IMR-90 (cell line): ENCODE measurements around the gene COL15A1. TPM values are rescaled to one million over a fixed set of nuclear protein-coding genes. Genes with fewer than 3 reads are reported as not detected.
A peak's percentile ranks its signal among the peaks of the same experiment; 100 is the strongest.

ENCODE experiments used
- ATAC-seq: fragments of 200-7000 bp; cut with Tn5 transposase; 2 replicates; pipeline ENCODE4 v1.9.1; 2020; ENCODE audit warnings: low read depth, mild to moderate bottlenecking, moderate library complexity
- BruUV-seq: library from RNA; stranded (reverse); fragments of 400-500 nt; replicated peaks from 2 replicates; lab custom pipeline; 2021; lab: Mats Ljungman, UMichigan
- CTCF ChIA-PET: fragments of 300-600 bp; formaldehyde crosslinking; extraction: SDS; loops from one replicate; lab custom pipeline; 2021; ENCODE audit warnings: antibody characterized with exemption; lab: Yijun Ruan, JAX
- POLR2A ChIA-PET: fragments of 300-600 bp; sonication (Branson Sonifier 250); formaldehyde crosslinking; loops from one replicate; lab custom pipeline; 2022; ENCODE audit warnings: antibody characterized with exemption; ENCODE audit not compliant: unreplicated experiment; lab: Charles Lee
- DNase-seq: peaks from one replicate; pipeline ENCODE4 v3.0.0; 2013
- H2AFZ ChIP-seq: replicated peaks from 2 replicates; pipeline ENCODE3; 2013; ENCODE audit warnings: low read length, mild to moderate bottlenecking; ENCODE audit not compliant: poor library complexity
- H2AK5ac ChIP-seq: 2 replicates; pipeline ENCODE4 v1.6.1; 2013; ENCODE audit warnings: low read depth, low read length, inconsistent platforms
- H2AK9ac ChIP-seq: replicated peaks from 2 replicates; pipeline ENCODE3; 2013; ENCODE audit warnings: mild to moderate bottlenecking, low read depth, low read length, moderate library complexity; ENCODE audit not compliant: poor library complexity
- H2BK120ac ChIP-seq: 2 replicates; pipeline ENCODE4 v1.6.1; 2013; ENCODE audit warnings: low read depth, low read length, inconsistent platforms
- H2BK15ac ChIP-seq: 3 replicates; pipeline ENCODE4 v1.6.1; 2013; ENCODE audit warnings: low read depth, low read length, inconsistent platforms
- H2BK20ac ChIP-seq: 2 replicates; pipeline ENCODE4 v1.6.1; 2013; ENCODE audit warnings: low read depth, mild to moderate bottlenecking, inconsistent platforms, low read length, moderate library complexity
- H2BK5ac ChIP-seq: 2 replicates; pipeline ENCODE4 v1.6.1; 2013; ENCODE audit warnings: mild to moderate bottlenecking, low read depth, low read length, inconsistent platforms; ENCODE audit not compliant: poor library complexity, severe bottlenecking
- H3K14ac ChIP-seq: replicated peaks from 2 replicates; pipeline ENCODE4 v1.6.1; 2013; ENCODE audit warnings: low read depth, low read length, inconsistent platforms
- H3K18ac ChIP-seq: 2 replicates; pipeline ENCODE4 v1.6.1; 2013; ENCODE audit warnings: low read depth, low read length, control low read depth
- H3K23ac ChIP-seq: 2 replicates; pipeline ENCODE4 v1.6.1; 2013; ENCODE audit warnings: low read depth, low read length, inconsistent platforms
- H3K27ac ChIP-seq: 2 replicates; pipeline ENCODE4 v1.5.1; 2013; ENCODE audit warnings: mild to moderate bottlenecking, control low read depth, low read length; ENCODE audit not compliant: insufficient read depth
- H3K27me3 ChIP-seq: 2 replicates; pipeline ENCODE4 v1.6.1; 2013; ENCODE audit warnings: low read length; ENCODE audit not compliant: control insufficient read depth, insufficient read depth
- H3K36me3 ChIP-seq: 2 replicates; pipeline ENCODE4 v1.6.1; 2013; ENCODE audit warnings: low read length, mixed read lengths; ENCODE audit not compliant: control insufficient read depth, insufficient read depth
- H3K4ac ChIP-seq: 2 replicates; pipeline ENCODE4 v1.6.1; 2013; ENCODE audit warnings: low read depth, low read length, inconsistent platforms
- H3K4me1 ChIP-seq: 2 replicates; pipeline ENCODE4 v1.6.1; 2013; ENCODE audit warnings: low read length, mixed read lengths; ENCODE audit not compliant: control insufficient read depth, insufficient read depth
- H3K4me2 ChIP-seq: 2 replicates; pipeline ENCODE4 v1.6.1; 2013; ENCODE audit warnings: low read depth, mild to moderate bottlenecking, control low read depth, low read length, moderate library complexity
- H3K4me3 ChIP-seq: 2 replicates; pipeline ENCODE4 v1.5.1; 2013; ENCODE audit warnings: low read depth, mild to moderate bottlenecking, control low read depth, low read length, moderate library complexity; ENCODE audit not compliant: insufficient read depth
- H3K56ac ChIP-seq: 2 replicates; pipeline ENCODE4 v1.6.1; 2013; ENCODE audit warnings: low read length, inconsistent platforms; ENCODE audit not compliant: insufficient read depth; ENCODE audit errors: extremely low read depth
- H3K79me1 ChIP-seq, 2 experiments: 2 replicates each; pipeline ENCODE4 v1.6.1; 2013; ENCODE audit warnings: low read length in 2 of 2, inconsistent platforms in 1 of 2, low read depth in 1 of 2
- H3K9ac ChIP-seq: 2 replicates; pipeline ENCODE4 v1.6.1; 2013; ENCODE audit warnings: low read depth, low read length, control low read depth
- H3K9me1 ChIP-seq: 2 replicates; pipeline ENCODE4 v1.6.1; 2013; ENCODE audit warnings: low read length, inconsistent platforms; ENCODE audit not compliant: insufficient read depth
- H3K9me3 ChIP-seq: 2 replicates; pipeline ENCODE4 v1.6.1; 2013; ENCODE audit warnings: low read length; ENCODE audit not compliant: control insufficient read depth, insufficient read depth
- H4K20me1 ChIP-seq: 2 replicates; pipeline ENCODE4 v1.6.1; 2013; ENCODE audit warnings: low read length, inconsistent platforms; ENCODE audit not compliant: insufficient read depth
- H4K5ac ChIP-seq: 2 replicates; pipeline ENCODE4 v1.6.1; 2013; ENCODE audit warnings: mild to moderate bottlenecking, low read depth, low read length, control low read depth
- H4K8ac ChIP-seq, 2 experiments: 2 replicates each; pipeline ENCODE4 v1.6.1; 2013; ENCODE audit warnings: low read depth in 2 of 2, low read length in 2 of 2, control low read depth in 1 of 2, inconsistent platforms in 1 of 2
- H4K91ac ChIP-seq: 2 replicates; pipeline ENCODE4 v1.6.1; 2013; ENCODE audit warnings: low read depth, low read length, inconsistent platforms; ENCODE audit not compliant: insufficient read depth
- BHLHE40 ChIP-seq: fragments of 150-350 bp; IDR thresholded peaks from 2 replicates; pipeline ENCODE4 v1.6.1; 2016; ENCODE audit warnings: mild to moderate bottlenecking, low read depth, low read length
- CEBPB ChIP-seq: IDR thresholded peaks from 2 replicates; pipeline ENCODE4 v1.6.1; 2012; ENCODE audit warnings: low read depth, low read length, improper control_type of control experiment
- CHD1 ChIP-seq: IDR thresholded peaks from 2 replicates; pipeline ENCODE4 v1.6.1; 2012; ENCODE audit warnings: low read depth, low read length, improper control_type of control experiment
- CTCF ChIP-seq: conservative IDR thresholded peaks from 2 replicates; pipeline ENCODE4 v1.5.1; 2012; ENCODE audit warnings: mild to moderate bottlenecking, low read depth, low read length, improper control_type of control experiment
- MAFK ChIP-seq: IDR thresholded peaks from 2 replicates; pipeline ENCODE4 v1.6.1; 2012; ENCODE audit warnings: low read depth, low read length, improper control_type of control experiment
- MAZ ChIP-seq: IDR thresholded peaks from 2 replicates; pipeline ENCODE4 v1.6.1; 2012; ENCODE audit warnings: low read depth, mild to moderate bottlenecking, low read length, improper control_type of control experiment, moderate library complexity, borderline replicate concordance
- MXI1 ChIP-seq: IDR thresholded peaks from 2 replicates; pipeline ENCODE4 v1.6.1; 2012; ENCODE audit warnings: low read depth, mild to moderate bottlenecking, low read length, moderate library complexity, borderline replicate concordance
- NFE2L2 ChIP-seq: fragments of 150-350 bp; IDR thresholded peaks from 2 replicates; pipeline ENCODE4 v1.6.1; 2016; ENCODE audit warnings: low read depth, mild to moderate bottlenecking, low read length
- POLR2A ChIP-seq: IDR thresholded peaks from 2 replicates; pipeline ENCODE4 v1.6.1; 2012; ENCODE audit warnings: mild to moderate bottlenecking, low read depth, low read length
- RAD21 ChIP-seq: IDR thresholded peaks from 2 replicates; pipeline ENCODE4 v1.6.1; 2012; ENCODE audit warnings: low read length, improper control_type of control experiment
- RCOR1 ChIP-seq: IDR thresholded peaks from 2 replicates; pipeline ENCODE4 v1.6.1; 2012; ENCODE audit warnings: mild to moderate bottlenecking, low read length, improper control_type of control experiment; ENCODE audit not compliant: insufficient replicate concordance
- RFX5 ChIP-seq: IDR thresholded peaks from 2 replicates; pipeline ENCODE4 v1.8.0; 2012; ENCODE audit warnings: low read depth, mild to moderate bottlenecking, low read length, moderate library complexity
- SMC3 ChIP-seq: fragments of 150-350 bp; IDR thresholded peaks from 2 replicates; pipeline ENCODE4 v1.6.1; 2016; ENCODE audit warnings: low read depth, mild to moderate bottlenecking, antibody characterized with exemption, low read length, moderate library complexity
- WGBS, 2 experiments: methylation state at CpG; one replicate each; pipeline versions ENCODE4 v1.1.5 to v1.1.7; 2013; ENCODE audit warnings: missing lambda C conversion rate in 2 of 2; ENCODE audit not compliant: insufficient read length in 1 of 2; ENCODE audit errors: extremely low coverage in 2 of 2; 5-methylcytosine and 5-hydroxymethylcytosine counted together
- dilution Hi-C: fragments of 300-500 bp; cut with HindIII; formaldehyde crosslinking; loops from one replicate; pipeline ENCODE4 v1.14.3; 2018; ENCODE audit warnings: low sequenced_read_pairs; ENCODE audit not compliant: unreplicated experiment
- in situ Hi-C: fragments of 300-500 bp; cut with MboI; formaldehyde crosslinking; loops from 3 replicates; pipeline ENCODE4 v1.14.3; 2019; ENCODE audit warnings: low sequenced_read_pairs, inconsistent platforms, mixed read lengths
- intact Hi-C: fragments of 100-400 bp; cut with micrococcal nuclease; formaldehyde crosslinking; loops from 2 replicates; pipeline ENCODE4 v1.10.0; 2022
- polyA plus RNA-seq, 3 experiments: library from polyadenylated mRNA; depleted of rRNA; stranded (reverse); fragments of >200 nt; gene quantifications; 2 replicates each; pipeline ENCODE4 v1.2.3, GENCODE V29; 2012; ENCODE audit warnings: low replicate concordance in 1 of 3
- total RNA-seq: library from RNA; depleted of rRNA; stranded (reverse); fragments of >200 nt; gene quantifications from 2 replicates; pipeline ENCODE4 v1.2.3, GENCODE V29; 2012

The COL15A1 gene
- total and polyA plus RNA-seq, 2 of the 4 experiments (the other 2 are of a cell fraction), result 2.2 to 3.7 TPM

GRCh38 chr9:99063522-99063921 is 119.8 kb downstream of the COL15A1 start:
- H2AK5ac ChIP-seq, result no peak overlapping the region
- H2AFZ ChIP-seq, result no peak overlapping the region
- no peak overlapping the region for H4K91ac ChIP-seq
- H3K27me3 ChIP-seq, result no peaks in the 10 kb centered on the region
- no peak overlapping the region for H4K8ac ChIP-seq
- no peak overlapping the region for H3K27ac ChIP-seq
- no peak overlapping the region for H3K4me2 ChIP-seq
- ChIA-PET CTCF (no interaction called here), POLR2A (no interaction called here)
- no peaks in the 10 kb centered on the region for H4K20me1 ChIP-seq
- H2BK5ac ChIP-seq, result no peak overlapping the region
- H3K56ac ChIP-seq, result no peak overlapping the region
- BruUV-seq, result no TSS peak
- no peak overlapping the region for H4K5ac ChIP-seq
- H3K23ac ChIP-seq, result no peak overlapping the region
- TF ChIP-seq CTCF, result no peak
- no peak for TF ChIP-seq MXI1
- TF ChIP-seq MAZ, result no peak
- no peak for TF ChIP-seq RAD21
- TF ChIP-seq POLR2A, result no peak
- TF ChIP-seq BHLHE40, result no peak
- TF ChIP-seq MAFK, result no peak
- TF ChIP-seq CEBPB, result no peak
- no peak for TF ChIP-seq RCOR1
- no peak for TF ChIP-seq RFX5
- no peak for TF ChIP-seq SMC3
- TF ChIP-seq NFE2L2, result no peak
- TF ChIP-seq CHD1, result no peak
- dilution Hi-C loops, result no loop called here
- no peak overlapping the region for H2AK9ac ChIP-seq
- H2BK20ac ChIP-seq, result peak overlapping the region; percentile 33; the same call in 1 of the 2 replicates
- H3K9me1 ChIP-seq, result no peaks in the 10 kb centered on the region; the same call in none of the 2 replicates
- no peak overlapping the region for H3K9ac ChIP-seq
- no peak overlapping the region for H2BK15ac ChIP-seq
- no CpG with 5 or more reads among the region's 1 CpG for WGBS, 2 experiments
- peaks cover 49% of the 10 kb centered on the region; the same call in 1 of the 2 replicates for H3K36me3 ChIP-seq
- no peak overlapping the region for H3K14ac ChIP-seq
- H3K4me3 ChIP-seq, result no peak overlapping the region
- ATAC-seq, result no peak
- in situ Hi-C loops, result no loop called here
- H2BK120ac ChIP-seq, result no peak overlapping the region
- no peaks in the 10 kb centered on the region for H3K79me1 ChIP-seq
- H3K9me3 ChIP-seq, result no peaks in the 10 kb centered on the region
- no peak overlapping the region for H3K18ac ChIP-seq
- intact Hi-C loops, result no loop called here
- H3K4ac ChIP-seq, result no peak overlapping the region
- no peak for DNase-seq
- H3K4me1 ChIP-seq, result peaks cover 6% of the 10 kb centered on the region
